DOHH2 (cell line): ENCODE measurements around the gene DAD1.

Source experiments
- H3F3A ChIP-seq: fragments of 200-600 bp; sonication (generic), shearing (Covaris generic); 2 replicates; pipeline ENCODE4 v1.6.0; 2016; ENCODE audit warnings: antibody characterized with exemption, mild to moderate bottlenecking; ENCODE audit not compliant: control insufficient read depth, insufficient read depth
- H3K27ac ChIP-seq: fragments of 200-600 bp; sonication (generic); 2 replicates; pipeline ENCODE4 v1.5.1; 2014; ENCODE audit warnings: low read depth, mild to moderate bottlenecking, low read length, moderate library complexity
- H3K27me3 ChIP-seq: fragments of 200-600 bp; sonication (generic); 2 replicates; pipeline ENCODE4 v1.6.1; 2014; ENCODE audit warnings: mild to moderate bottlenecking, low read length, mixed read lengths; ENCODE audit not compliant: control insufficient read depth
- H3K36me3 ChIP-seq: fragments of 200-600 bp; sonication (generic); 2 replicates; pipeline ENCODE4 v1.6.1; 2014; ENCODE audit warnings: mild to moderate bottlenecking, low read length, moderate library complexity, mixed read lengths; ENCODE audit not compliant: control insufficient read depth
- H3K4me1 ChIP-seq: fragments of 200-600 bp; sonication (generic); 2 replicates; pipeline ENCODE4 v1.6.1; 2014; ENCODE audit warnings: mild to moderate bottlenecking, low read length, mixed read lengths; ENCODE audit not compliant: control insufficient read depth
- H3K4me2 ChIP-seq: fragments of 200-600 bp; sonication (generic); 2 replicates; pipeline ENCODE4 v1.6.0; 2014; ENCODE audit warnings: mild to moderate bottlenecking, low read length, moderate library complexity
- H3K4me3 ChIP-seq: fragments of 200-600 bp; sonication (generic); 2 replicates; pipeline ENCODE4 v1.5.1; 2014; ENCODE audit warnings: mild to moderate bottlenecking, low read length, mixed read lengths
- H3K79me2 ChIP-seq: fragments of 200-600 bp; sonication (generic); 2 replicates; pipeline ENCODE4 v1.6.1; 2014; ENCODE audit warnings: mild to moderate bottlenecking, low read length, mixed read lengths; ENCODE audit not compliant: control insufficient read depth
- H3K9me2 ChIP-seq: fragments of 200-600 bp; sonication (generic); replicated peaks from 2 replicates; pipeline ENCODE4 v1.6.1; 2014; ENCODE audit warnings: mild to moderate bottlenecking, low read length, mixed read lengths; ENCODE audit not compliant: control insufficient read depth
- H3K9me3 ChIP-seq: fragments of 200-600 bp; sonication (generic); 2 replicates; pipeline ENCODE4 v1.6.1; 2014; ENCODE audit warnings: antibody characterized with exemption, low read length, mixed read lengths; ENCODE audit not compliant: control insufficient read depth, insufficient read depth
- H4K20me1 ChIP-seq: fragments of 200-600 bp; sonication (generic); 2 replicates; pipeline ENCODE4 v1.6.0; 2014; ENCODE audit warnings: low read depth, mild to moderate bottlenecking, antibody characterized with exemption, low read length, moderate library complexity; ENCODE audit not compliant: control insufficient read depth, insufficient read depth
- CTCF ChIP-seq: fragments of 200-600 bp; sonication (generic); IDR thresholded peaks from one replicate; pipeline ENCODE4 v1.5.1; 2014; ENCODE audit warnings: antibody characterized with exemption, mild to moderate bottlenecking, low read depth, low read length; ENCODE audit not compliant: poor library complexity, severe bottlenecking
- EZH2phosphoT487 ChIP-seq: fragments of 200-600 bp; sonication (generic); IDR thresholded peaks from 2 replicates; pipeline ENCODE4 v1.6.1; 2017; ENCODE audit warnings: borderline replicate concordance, mild to moderate bottlenecking, antibody characterized with exemption, low read length, moderate library complexity, mixed read lengths

DAD1 gene

GRCh38 chr14:22540811-22541360, 48.1 kb downstream of the DAD1 start:
- no peaks in the 10 kb centered on the region for H3K9me2 ChIP-seq
- TF ChIP-seq EZH2phosphoT487 (no peak), CTCF (no peak)
- H3K27ac ChIP-seq, result no peak overlapping the region
- H4K20me1 ChIP-seq, result no peaks in the 10 kb centered on the region
- H3K27me3 ChIP-seq, result no peaks in the 10 kb centered on the region
- peaks cover 53% of the 10 kb centered on the region for H3K79me2 ChIP-seq
- H3K4me1 ChIP-seq, result peaks cover 84% of the 10 kb centered on the region
- H3F3A ChIP-seq, result peaks cover 4% of the 10 kb centered on the region; the same call in 1 of the 2 replicates
- H3K4me2 ChIP-seq, result no peak overlapping the region
- peaks cover 70% of the 10 kb centered on the region for H3K36me3 ChIP-seq
- no peaks in the 10 kb centered on the region for H3K9me3 ChIP-seq
- H3K4me3 ChIP-seq, result no peak overlapping the region

GRCh38 chr14:22540293-22540692, 48.7 kb downstream of the DAD1 start:
- no peak overlapping the region for H3K4me3 ChIP-seq
- H4K20me1 ChIP-seq, result no peaks in the 10 kb centered on the region
- no peaks in the 10 kb centered on the region for H3K9me3 ChIP-seq
- TF ChIP-seq EZH2phosphoT487 (no peak), CTCF (no peak)
- H3K4me1 ChIP-seq, result peaks cover 86% of the 10 kb centered on the region
- peaks cover 72% of the 10 kb centered on the region for H3K36me3 ChIP-seq
- no peaks in the 10 kb centered on the region for H3K9me2 ChIP-seq
- H3K79me2 ChIP-seq, result peaks cover 58% of the 10 kb centered on the region
- no peak overlapping the region for H3K27ac ChIP-seq
- H3K27me3 ChIP-seq, result no peaks in the 10 kb centered on the region
- peaks cover 4% of the 10 kb centered on the region; the same call in 1 of the 2 replicates for H3F3A ChIP-seq
- no peak overlapping the region for H3K4me2 ChIP-seq

- no peaks in the 10 kb centered on the region for H3K9me2 ChIP-seq
- H3K4me1 ChIP-seq, result peaks cover 86% of the 10 kb centered on the region
These were observed 49.2 kb downstream of the DAD1 start for GRCh38 chr14:22539831-22540230.

More at GRCh38 chr14:22539831-22540230, 49.2 kb downstream of the DAD1 start:
- H3K79me2 ChIP-seq, result peaks cover 59% of the 10 kb centered on the region
- peaks cover 72% of the 10 kb centered on the region for H3K36me3 ChIP-seq
- TF ChIP-seq CTCF, result no peak
- TF ChIP-seq EZH2phosphoT487, result no peak
- no peak overlapping the region for H3K27ac ChIP-seq
- no peaks in the 10 kb centered on the region for H3K27me3 ChIP-seq
- H3K4me3 ChIP-seq, result no peak overlapping the region
- H3F3A ChIP-seq, result peaks cover 4% of the 10 kb centered on the region; the same call in 1 of the 2 replicates
- no peaks in the 10 kb centered on the region for H3K9me3 ChIP-seq
- no peaks in the 10 kb centered on the region for H4K20me1 ChIP-seq
- H3K4me2 ChIP-seq, result no peak overlapping the region
